ENCODE measurements around the gene RNF145.

DNA sequence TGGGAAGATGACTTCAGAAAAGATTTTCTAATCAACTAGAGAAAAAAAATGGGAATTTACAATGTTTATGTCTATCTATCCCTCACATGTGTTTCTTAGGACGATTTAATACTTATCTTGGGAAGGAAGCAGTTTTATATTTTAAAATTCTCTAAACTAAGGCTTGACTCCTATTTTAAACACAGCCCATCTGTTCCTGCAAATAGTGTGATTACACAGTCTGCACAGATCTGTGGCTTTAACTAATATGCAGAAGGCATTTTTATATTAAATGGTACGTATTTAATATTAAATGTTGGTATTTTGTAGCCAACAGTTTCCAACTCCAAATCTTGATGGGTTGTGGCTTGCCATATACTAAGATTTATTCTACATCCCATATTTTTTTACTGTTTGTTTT, 56.5 kb downstream of the RNF145 start:
- TF ChIP-seq, protein P1, sequence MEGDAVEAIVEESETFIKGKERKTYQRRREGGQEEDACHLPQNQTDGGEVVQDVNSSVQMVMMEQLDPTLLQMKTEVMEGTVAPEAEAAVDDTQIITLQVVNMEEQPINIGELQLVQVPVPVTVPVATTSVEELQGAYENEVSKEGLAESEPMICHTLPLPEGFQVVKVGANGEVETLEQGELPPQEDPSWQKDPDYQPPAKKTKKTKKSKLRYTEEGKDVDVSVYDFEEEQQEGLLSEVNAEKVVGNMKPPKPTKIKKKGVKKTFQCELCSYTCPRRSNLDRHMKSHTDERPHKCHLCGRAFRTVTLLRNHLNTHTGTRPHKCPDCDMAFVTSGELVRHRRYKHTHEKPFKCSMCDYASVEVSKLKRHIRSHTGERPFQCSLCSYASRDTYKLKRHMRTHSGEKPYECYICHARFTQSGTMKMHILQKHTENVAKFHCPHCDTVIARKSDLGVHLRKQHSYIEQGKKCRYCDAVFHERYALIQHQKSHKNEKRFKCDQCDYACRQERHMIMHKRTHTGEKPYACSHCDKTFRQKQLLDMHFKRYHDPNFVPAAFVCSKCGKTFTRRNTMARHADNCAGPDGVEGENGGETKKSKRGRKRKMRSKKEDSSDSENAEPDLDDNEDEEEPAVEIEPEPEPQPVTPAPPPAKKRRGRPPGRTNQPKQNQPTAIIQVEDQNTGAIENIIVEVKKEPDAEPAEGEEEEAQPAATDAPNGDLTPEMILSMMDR (IDR thresholded peaks at IDR 0.05; ENCODE audit: low read length), result no peak
- TF ChIP-seq EZH2 (IDR thresholded peaks at IDR 0.05; ENCODE audit: borderline replicate concordance, low read length), result no peak

Measured in OCI-LY1 (cell line).